ENCODE results near the gene THSD4.
"Not testable (repeated sequence)": the region's sequence is repeated elsewhere in the genome, so short reads cannot be mapped to it uniquely, and the experiment has no call there.

Gene THSD4

GRCh38 chr15:71167445-71168165, 52.3 kb downstream of the THSD4 start:
- Histone ChIP-seq H3K9ac (no peak overlapping the region), H3K36me3 (no peaks in the 10 kb centered on the region; a peak in 1 of 22 replicates), H3K27me3 (no peaks in the 10 kb centered on the region), H3K4me1 (0 out of 20 replicates have a peak, but pooled peaks cover 0 to 3% (median 0%) of the 10 kb centered on the region in 10 experiments), H4K20me1 (no peaks in the 10 kb centered on the region), H3K4me2 (no peak overlapping the region), H3K9me3 (replicated peaks in 1 of 11) (peaks cover 20 to 32% (median 29%) of the 10 kb centered on the region in 11 experiments; a peak in 21 of 22 replicates), H3K27ac (no peak overlapping the region), H3K4me3 (no peak overlapping the region)
- TF ChIP-seq Cebpa-rat (IDR thresholded peaks at IDR 0.05) = no peak

GRCh38 chr15:71168166-71168834, 53.0 kb downstream of the THSD4 start:
- H3K4me2 ChIP-seq = no peak overlapping the region
- H3K4me3 ChIP-seq = no peak overlapping the region
- no peak overlapping the region for H3K9ac ChIP-seq
- no peak overlapping the region for H3K27ac ChIP-seq
- 0 out of 20 replicates have a peak, but pooled peaks cover 0 to 3% (median 0%) of the 10 kb centered on the region in 10 experiments for H3K4me1 ChIP-seq
- no peak for TF ChIP-seq Cebpa-rat (IDR thresholded peaks at IDR 0.05)
- H3K36me3 ChIP-seq = no peaks in the 10 kb centered on the region; a peak in 1 of 22 replicates
- peaks cover 23 to 35% (median 30%) of the 10 kb centered on the region in 11 experiments; a peak in 21 of 22 replicates for H3K9me3 ChIP-seq (replicated peaks in 1 of 11)
- H3K27me3 ChIP-seq = no peaks in the 10 kb centered on the region
- no peaks in the 10 kb centered on the region for H4K20me1 ChIP-seq

GRCh38 chr15:71170163-71170562, 54.9 kb downstream of the THSD4 start:
- no peaks in the 10 kb centered on the region for H3K27me3 ChIP-seq
- H3K4me3 ChIP-seq = no peak overlapping the region
- H3K36me3 ChIP-seq = no peaks in the 10 kb centered on the region; a peak in 1 of 22 replicates
- no peak for TF ChIP-seq Cebpa-rat (IDR thresholded peaks at IDR 0.05)
- H3K27ac ChIP-seq = no peak overlapping the region
- peaks cover 30 to 44% (median 37%) of the 10 kb centered on the region in 11 experiments; a peak in 21 of 22 replicates for H3K9me3 ChIP-seq (replicated peaks in 1 of 11)
- H3K4me1 ChIP-seq = 0 out of 20 replicates have a peak, but pooled peaks cover 0 to 3% (median 0%) of the 10 kb centered on the region in 10 experiments
- H3K4me2 ChIP-seq = no peak overlapping the region
- H4K20me1 ChIP-seq = no peaks in the 10 kb centered on the region
- H3K9ac ChIP-seq = no peak overlapping the region

- 0 out of 20 replicates have a peak, but pooled peaks cover 0 to 3% (median 0%) of the 10 kb centered on the region in 10 experiments for H3K4me1 ChIP-seq
- no peaks in the 10 kb centered on the region; a peak in 1 of 22 replicates for H3K36me3 ChIP-seq
- no peak overlapping the region for H3K4me2 ChIP-seq
- H3K27ac ChIP-seq = no peak overlapping the region
- no peak for TF ChIP-seq Cebpa-rat (IDR thresholded peaks at IDR 0.05)
- no peak overlapping the region for H3K9ac ChIP-seq
- H4K20me1 ChIP-seq = no peaks in the 10 kb centered on the region
- H3K27me3 ChIP-seq = no peaks in the 10 kb centered on the region
- peaks cover 30 to 44% (median 37%) of the 10 kb centered on the region in 11 experiments; a peak in 21 of 22 replicates for H3K9me3 ChIP-seq (replicated peaks in 1 of 11)
- H3K4me3 ChIP-seq = no peak overlapping the region
Observed at GRCh38 chr15:71171195-71171594, 55.9 kb downstream of the THSD4 start.

GRCh38 chr15:71174360-71174759, 59.1 kb downstream of the THSD4 start:
- H3K27ac ChIP-seq, H3K4me3 ChIP-seq, H3K4me1 ChIP-seq, H3K27me3 ChIP-seq, H3K36me3 ChIP-seq, H3K4me2 ChIP-seq, H4K20me1 ChIP-seq, H3K9ac ChIP-seq: not testable (repeated sequence)
- H3K9me3 ChIP-seq (replicated peaks in 1 of 11) = peaks cover 30 to 44% (median 37%) of the 10 kb centered on the region in 11 experiments; a peak in 21 of 22 replicates

GRCh38 chr15:71180986-71181853, 65.9 kb downstream of the THSD4 start:
- Histone ChIP-seq H3K36me3 (no peaks in the 10 kb centered on the region), H3K4me3 (no peak overlapping the region)

GRCh38 chr15:71182522-71182921, 67.3 kb downstream of the THSD4 start:
- Histone ChIP-seq H4K20me1 (no peaks in the 10 kb centered on the region), H3K27me3 (no peaks in the 10 kb centered on the region), H3K9me3 (replicated peaks in 1 of 11) (0 out of 22 replicates have a peak, but pooled peaks cover 0 to 5% (median 0%) of the 10 kb centered on the region in 11 experiments), H3K9ac (no peak overlapping the region), H3K4me2 (no peak overlapping the region), H3K36me3 (no peaks in the 10 kb centered on the region), H3K27ac (no peak overlapping the region), H3K4me1 (no peaks in the 10 kb centered on the region), H3K4me3 (no peak overlapping the region)
- TF ChIP-seq Cebpa-rat (IDR thresholded peaks at IDR 0.05) = no peak

More at GRCh38 chr15:71180986-71181853, 65.9 kb downstream of the THSD4 start:
- no peak for TF ChIP-seq Cebpa-rat (IDR thresholded peaks at IDR 0.05)
- H4K20me1 ChIP-seq = no peaks in the 10 kb centered on the region
- no peaks in the 10 kb centered on the region for H3K27me3 ChIP-seq
- no peak overlapping the region for H3K9ac ChIP-seq
- 0 out of 22 replicates have a peak, but pooled peaks cover 0 to 5% (median 0%) of the 10 kb centered on the region in 11 experiments for H3K9me3 ChIP-seq (replicated peaks in 1 of 11)
- H3K27ac ChIP-seq = no peak overlapping the region
- H3K4me1 ChIP-seq = no peaks in the 10 kb centered on the region
- no peak overlapping the region for H3K4me2 ChIP-seq

- TF ChIP-seq Cebpa-rat (IDR thresholded peaks at IDR 0.05) = no peak
- Histone ChIP-seq H3K4me2 (no peak overlapping the region), H3K9ac (no peak overlapping the region), H3K9me3 (replicated peaks in 1 of 11) (0 out of 22 replicates have a peak, but pooled peaks cover 0 to 5% (median 0%) of the 10 kb centered on the region in 11 experiments), H3K27me3 (no peaks in the 10 kb centered on the region), H3K4me1 (no peaks in the 10 kb centered on the region), H4K20me1 (no peaks in the 10 kb centered on the region), H3K4me3 (no peak overlapping the region), H3K36me3 (no peaks in the 10 kb centered on the region), H3K27ac (no peak overlapping the region)
Observed at GRCh38 chr15:71183063-71183462, 67.8 kb downstream of the THSD4 start.
